GM11168 (cell line): Measurements from ENCODE around the gene GLIS1.

Experiments
- in situ Hi-C: fragments of 300-500 bp; cut with MboI; formaldehyde crosslinking; loops from one replicate; pipeline ENCODE4 v1.12.0; 2022; ENCODE audit warnings: low sequenced_read_pairs; ENCODE audit not compliant: unreplicated experiment

The GLIS1 gene

DNA sequence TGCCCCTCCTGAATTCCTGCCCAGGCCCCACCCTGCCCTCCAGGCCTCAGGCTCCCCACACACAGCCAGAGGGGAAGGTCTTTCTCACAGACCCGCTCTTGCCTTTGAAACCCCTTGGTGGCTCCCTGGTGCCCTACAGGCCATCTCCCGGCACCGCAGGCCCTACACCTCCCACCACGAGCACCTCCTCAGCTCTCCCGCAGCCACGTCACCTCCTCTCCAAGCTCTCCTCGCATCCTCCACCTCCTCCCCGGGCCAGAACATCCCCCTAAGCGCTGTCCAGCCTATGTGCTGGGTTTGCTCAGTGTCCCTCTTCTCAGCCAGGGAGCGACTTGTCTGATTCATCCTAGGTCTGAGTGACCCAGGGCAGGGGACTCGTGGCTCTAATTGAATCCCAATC lies 213.4 kb downstream of the GLIS1 start:
- in situ Hi-C loops = no loop called here

- in situ Hi-C loops = no loop called here
Measured at GRCh38 chr1:53524428-53525375, 214.3 kb downstream of the GLIS1 start.

GRCh38 chr1:53521924-53522552 lies 216.9 kb downstream of the GLIS1 start:
- in situ Hi-C loops = no loop called here

DNA sequence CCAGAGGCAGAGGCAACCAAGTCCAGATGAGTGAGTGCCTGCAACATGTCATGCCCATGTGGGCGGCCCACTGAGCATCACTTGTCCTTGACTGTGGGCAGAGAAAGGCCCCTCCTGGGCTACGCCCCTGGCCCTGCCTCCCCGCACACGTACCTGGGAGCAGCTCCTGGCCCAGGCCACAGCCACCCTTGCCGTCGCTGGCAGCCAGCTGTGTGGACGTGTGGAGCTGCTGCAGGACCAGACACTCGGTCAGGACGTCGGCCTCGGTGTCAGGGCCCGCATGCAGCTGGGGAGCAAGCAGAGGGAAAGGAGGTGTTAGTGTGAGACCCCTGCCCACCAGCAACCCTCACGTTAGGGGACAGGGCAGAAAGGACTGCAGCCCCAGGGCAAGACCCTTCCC lies 218.5 kb downstream of the GLIS1 start:
- in situ Hi-C loops = no loop called here

GRCh38 chr1:53519421-53519820 lies 219.5 kb downstream of the GLIS1 start:
- in situ Hi-C loops = no loop called here

DNA sequence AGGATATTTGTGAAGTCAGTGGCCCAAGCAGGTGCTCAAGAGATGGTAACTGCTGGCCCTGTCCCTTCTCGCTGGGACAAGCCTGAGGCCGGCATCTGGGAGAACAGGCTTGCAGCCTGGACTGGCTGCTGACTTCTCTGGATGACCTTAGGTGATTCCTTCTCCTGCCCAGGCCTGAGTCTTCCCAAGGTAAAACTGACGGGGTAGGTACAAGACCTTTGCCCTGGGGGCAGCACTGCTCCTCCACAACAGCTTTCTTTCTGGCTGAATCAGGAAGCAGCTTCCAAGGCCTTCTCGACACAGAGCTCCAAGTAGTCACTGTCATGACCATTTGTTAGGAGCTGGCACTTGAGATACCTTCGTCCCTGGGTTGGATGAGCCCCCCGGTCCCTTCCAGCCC lies 220.2 kb downstream of the GLIS1 start:
- in situ Hi-C loops = no loop called here

DNA sequence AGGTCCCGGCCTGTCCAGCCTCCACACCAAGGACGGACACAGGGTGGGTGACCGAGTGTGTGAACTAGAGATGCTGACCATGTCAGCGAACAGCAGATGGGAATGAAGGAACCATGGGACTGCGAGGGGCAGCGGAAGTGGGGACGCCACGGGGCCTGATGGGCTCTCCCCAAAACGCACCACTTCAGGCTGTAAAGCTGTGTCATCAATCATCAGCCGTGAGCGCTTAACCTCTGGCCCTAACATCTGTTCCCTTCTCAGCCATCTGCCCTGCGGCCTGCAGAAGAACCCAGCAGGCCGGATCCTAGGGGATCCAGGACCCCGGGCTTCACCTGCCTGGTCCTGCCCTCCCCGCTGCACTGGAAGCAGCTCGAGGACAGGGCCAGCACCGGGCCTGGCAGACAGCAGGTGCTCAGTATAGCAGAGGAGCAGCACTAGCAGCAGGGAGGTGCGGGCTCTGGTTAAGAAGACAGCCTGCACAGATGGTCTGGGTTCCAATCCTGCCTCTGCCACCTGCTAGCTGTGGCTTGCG lies 221.1 kb downstream of the GLIS1 start:
- in situ Hi-C loops = no loop called here

GRCh38 chr1:53517109-53517508 lies 221.9 kb downstream of the GLIS1 start:
- in situ Hi-C loops = no loop called here

DNA sequence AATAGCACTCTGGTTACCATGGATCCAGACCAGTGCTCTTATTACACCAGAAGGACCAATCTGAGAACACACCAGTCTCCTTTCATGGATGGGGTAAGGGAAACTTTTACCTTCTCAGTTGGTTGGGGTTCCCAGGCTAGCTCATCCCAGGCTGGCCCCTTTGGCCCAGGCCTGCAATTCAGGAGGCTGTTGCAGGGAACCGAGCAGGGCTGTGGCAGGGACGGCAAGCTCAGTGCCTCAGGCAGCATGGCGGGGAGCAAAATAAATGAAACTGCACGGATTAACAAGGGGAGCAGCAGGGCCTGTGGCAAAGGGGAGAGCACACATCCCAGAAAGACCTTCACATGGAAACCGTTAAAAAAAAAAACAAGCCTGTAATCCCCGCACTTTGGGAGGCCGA lies 222.8 kb downstream of the GLIS1 start:
- in situ Hi-C loops = no loop called here

GRCh38 chr1:53514436-53514835 lies 224.5 kb downstream of the GLIS1 start:
- in situ Hi-C loops = no loop called here

GRCh38 chr1:53513846-53514245 lies 225.1 kb downstream of the GLIS1 start:
- in situ Hi-C loops = no loop called here

GRCh38 chr1:53512807-53513755 lies 225.9 kb downstream of the GLIS1 start:
- in situ Hi-C loops = no loop called here

- in situ Hi-C loops = no loop called here
Measured at GRCh38 chr1:53511933-53512806, 226.8 kb downstream of the GLIS1 start.

GRCh38 chr1:53511323-53511932 lies 227.5 kb downstream of the GLIS1 start:
- in situ Hi-C loops = no loop called here

GRCh38 chr1:53510215-53510614 lies 228.7 kb downstream of the GLIS1 start:
- in situ Hi-C loops = no loop called here

GRCh38 chr1:53509775-53510174 lies 229.2 kb downstream of the GLIS1 start:
- in situ Hi-C loops = no loop called here

DNA sequence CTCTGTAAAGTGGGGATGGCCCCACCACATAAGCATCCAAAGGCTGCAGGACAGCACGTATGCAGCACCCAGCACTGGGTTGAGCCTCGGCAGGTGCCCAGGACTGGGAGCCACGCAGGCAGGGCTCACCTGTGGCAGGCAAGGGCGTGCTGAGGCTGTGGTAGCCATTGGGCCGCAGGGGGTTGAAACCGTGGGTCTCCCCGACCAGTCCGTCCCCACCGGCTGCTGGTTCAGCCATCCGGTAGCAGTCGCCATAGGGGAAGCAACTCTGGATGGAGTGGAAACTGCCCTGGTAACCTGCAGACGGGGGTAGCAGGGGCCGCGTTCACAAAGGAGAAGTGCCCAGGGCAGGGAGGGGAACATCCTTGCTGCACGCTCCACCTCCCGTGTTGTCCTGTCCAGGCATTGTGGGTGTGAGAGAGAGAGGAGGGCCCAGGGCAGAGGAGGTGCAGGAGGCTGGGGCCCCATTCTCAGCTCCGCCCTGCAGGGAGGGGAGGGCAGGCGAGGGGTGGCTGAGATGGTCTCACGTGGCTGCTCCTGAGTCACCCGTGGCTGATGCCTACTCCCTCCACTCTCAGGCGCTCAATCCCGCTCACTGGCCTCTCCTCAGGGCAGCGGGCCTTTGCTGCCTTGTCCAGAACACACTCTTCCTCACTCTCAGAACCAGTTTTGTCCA lies 229.8 kb downstream of the GLIS1 start:
- in situ Hi-C loops = no loop called here
